Measurements from ENCODE around the gene RCE1.

Gene RCE1

DNA sequence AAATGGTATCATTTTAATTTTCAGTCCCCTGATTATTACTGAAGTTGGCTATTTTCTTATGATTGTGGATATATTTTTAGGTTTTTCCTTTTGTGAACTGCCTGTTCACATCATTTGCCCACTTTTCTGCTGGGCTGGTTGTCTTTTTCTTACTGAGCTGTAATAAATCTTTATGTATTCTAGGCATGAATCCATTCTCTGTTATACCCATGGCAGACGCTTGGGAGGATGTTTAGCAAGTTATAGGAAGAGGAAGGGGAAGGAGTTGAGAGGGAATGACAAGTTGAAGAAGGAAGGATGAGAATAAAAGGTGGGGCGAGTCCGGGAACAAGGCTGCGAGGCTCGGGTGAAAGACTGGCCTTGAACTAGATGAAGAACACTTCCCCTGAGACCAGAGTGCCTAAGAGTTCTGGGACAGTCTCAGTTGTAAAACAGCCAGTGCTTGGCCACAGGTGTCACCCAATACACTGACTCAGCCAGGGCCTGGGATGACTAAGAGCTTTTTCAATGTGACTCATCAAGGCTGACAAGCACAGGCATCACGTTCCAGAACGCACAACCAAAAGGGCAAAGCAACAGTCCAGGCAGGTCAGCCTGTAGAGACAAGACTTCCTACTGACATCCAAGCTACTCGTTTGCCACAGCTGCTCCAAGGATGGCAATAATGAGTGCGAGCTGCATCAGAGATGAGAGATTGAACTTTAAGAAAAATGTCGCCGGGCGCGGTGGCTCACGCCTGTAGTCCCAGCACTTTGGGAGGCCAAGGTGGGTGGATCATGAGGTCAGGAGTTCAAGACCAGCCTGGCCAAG lies 48.8 kb downstream of the RCE1 start:
- no peak for DNase-seq

- DNase-seq, result no peak
These were observed 49.7 kb downstream of the RCE1 start for GRCh38 chr11:66892911-66893310.

DNA sequence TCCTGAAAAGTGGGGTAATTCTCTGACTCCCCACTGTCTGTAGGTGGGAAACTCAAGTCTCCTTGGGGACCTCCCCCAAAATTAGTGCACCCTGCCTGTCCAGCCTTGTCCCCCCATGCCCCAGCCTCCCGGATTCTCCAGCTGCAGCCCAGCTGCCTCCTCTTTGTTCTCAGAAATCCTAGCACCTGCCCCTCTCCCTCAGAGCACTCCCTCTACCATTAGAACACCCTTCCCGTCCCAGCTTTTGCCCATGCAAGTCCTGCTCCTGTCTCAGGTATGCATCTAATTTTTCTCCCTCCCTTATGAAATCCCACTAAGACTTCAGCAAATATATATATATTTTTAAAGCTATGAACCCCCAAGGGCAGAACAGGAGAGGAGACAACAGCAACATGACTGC lies 50.9 kb downstream of the RCE1 start:
- DNase-seq, result no peak

Measured in CD4-positive, alpha-beta T cell treated with Interferon alpha-2 for 1 hour (primary cell).